Thoracic aorta (tissue), 2 donors: Measurements from ENCODE around the gene ARID1A. TPM values are rescaled to one million over a fixed set of nuclear protein-coding genes. Genes with fewer than 3 reads are reported as not detected.

Experiments used
- ATAC-seq: fragments of 150-250 bp; one replicate; pipeline ENCODE4 v1.8.0; 2017; ENCODE audit warnings: low read depth; ENCODE audit not compliant: insufficient number of reproducible peaks, low FRiP score
- DNase-seq: peaks from one replicate; pipeline ENCODE4 v3.0.0-alpha.2; 2020; ENCODE audit warnings: low spot score
- H3K27ac ChIP-seq, 2 donors: fragments of 200-600 bp; sonication (generic); 1 replicate in 1 of 2; 2 replicates in 1 of 2; pipeline ENCODE4 v1.5.1; 2016; ENCODE audit warnings: mild to moderate bottlenecking in 2 of 2, moderate library complexity in 2 of 2
- H3K27me3 ChIP-seq: fragments of 200-600 bp; sonication (generic); replicated peaks from 2 replicates; pipeline ENCODE4 v1.6.0; 2016; ENCODE audit warnings: mild to moderate bottlenecking; ENCODE audit not compliant: insufficient read depth
- H3K36me3 ChIP-seq: fragments of 200-600 bp; sonication (generic); one replicate; pipeline ENCODE4 v1.5.1; 2016
- H3K4me1 ChIP-seq, 2 donors: fragments of 200-600 bp; sonication (generic); 1 replicate in 1 of 2; 2 replicates in 1 of 2; pipeline versions ENCODE4 v1.5.1 to v1.6.0; 2016; ENCODE audit warnings: low read depth in 2 of 2, mild to moderate bottlenecking in 1 of 2; ENCODE audit not compliant: control insufficient read depth in 1 of 2
- H3K4me3 ChIP-seq: fragments of 200-600 bp; sonication (generic); 2 replicates; pipeline ENCODE4 v1.5.1; 2016; ENCODE audit warnings: mild to moderate bottlenecking
- H3K9me3 ChIP-seq: fragments of 200-600 bp; sonication (generic); 2 replicates; pipeline ENCODE4 v1.5.1; 2016
- CTCF ChIP-seq: fragments of 200-600 bp; sonication (generic); IDR thresholded peaks from one replicate; pipeline ENCODE4 v1.5.1; 2019; ENCODE audit warnings: antibody characterized with exemption
- total RNA-seq, 2 donors: library from RNA; depleted of rRNA; stranded (reverse); fragments of >200 nt; gene quantifications; one replicate each; pipeline versions ENCODE4 v1.1.0 to v1.2.3, GENCODE V29; 2016

ARID1A gene
- total RNA-seq, 2 donors from 2014 or later: 53.6 to 69.2 TPM

DNA sequence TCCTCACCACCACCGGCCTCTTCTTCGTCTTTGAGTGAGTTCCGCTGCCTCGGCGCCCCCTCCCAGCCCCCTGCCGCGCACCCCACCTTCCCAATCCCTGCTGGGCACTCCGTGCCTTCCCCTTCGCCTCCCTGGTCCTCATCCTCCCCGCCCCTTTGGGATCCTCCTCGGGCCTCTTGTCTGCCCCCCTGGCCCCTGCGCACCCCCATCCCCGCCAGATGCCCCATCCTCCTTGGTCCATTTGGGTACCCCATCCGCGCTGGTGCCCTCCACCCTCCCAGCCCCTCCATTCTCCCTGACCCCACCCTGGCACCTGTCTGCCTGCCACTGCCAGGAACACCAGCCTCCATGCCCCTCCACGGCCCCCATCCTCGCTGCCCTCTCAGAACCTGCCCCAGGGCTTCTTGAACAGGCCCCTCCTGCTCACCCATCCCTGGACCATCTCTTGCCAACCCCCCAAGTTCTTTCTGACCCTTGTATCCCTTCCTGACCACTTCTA lies 131.3 kb downstream of the ARID1A start:
- H3K27me3 ChIP-seq: no peaks in the 10 kb centered on the region
- TF ChIP-seq CTCF: no peak
- no peak for ATAC-seq

GRCh38 chr1:26827663-26828062 lies 131.8 kb downstream of the ARID1A start:
- TF ChIP-seq CTCF: no peak
- Histone ChIP-seq H3K27ac (peak overlapping the region; percentile 1 to 64), H3K4me3 (peak overlapping the region; percentile 83), H3K27me3 (no peaks in the 10 kb centered on the region), H3K36me3 (peaks cover 4% of the 10 kb centered on the region), H3K9me3 (no peaks in the 10 kb centered on the region), H3K4me1 (peaks cover 14 to 37% of the 10 kb centered on the region in 2 donors)
- no peak for DNase-seq
- no peak for ATAC-seq

More for the DNA sequence above, 131.3 kb downstream of the ARID1A start:
- Histone ChIP-seq H3K4me3 (peak overlapping the region; percentile 83), H3K4me1 (peaks cover 14 to 37% of the 10 kb centered on the region in 2 donors), H3K36me3 (no peaks in the 10 kb centered on the region), H3K9me3 (no peaks in the 10 kb centered on the region), H3K27ac (peak overlapping the region; percentile 1 to 64)
- no peak for DNase-seq

DNA sequence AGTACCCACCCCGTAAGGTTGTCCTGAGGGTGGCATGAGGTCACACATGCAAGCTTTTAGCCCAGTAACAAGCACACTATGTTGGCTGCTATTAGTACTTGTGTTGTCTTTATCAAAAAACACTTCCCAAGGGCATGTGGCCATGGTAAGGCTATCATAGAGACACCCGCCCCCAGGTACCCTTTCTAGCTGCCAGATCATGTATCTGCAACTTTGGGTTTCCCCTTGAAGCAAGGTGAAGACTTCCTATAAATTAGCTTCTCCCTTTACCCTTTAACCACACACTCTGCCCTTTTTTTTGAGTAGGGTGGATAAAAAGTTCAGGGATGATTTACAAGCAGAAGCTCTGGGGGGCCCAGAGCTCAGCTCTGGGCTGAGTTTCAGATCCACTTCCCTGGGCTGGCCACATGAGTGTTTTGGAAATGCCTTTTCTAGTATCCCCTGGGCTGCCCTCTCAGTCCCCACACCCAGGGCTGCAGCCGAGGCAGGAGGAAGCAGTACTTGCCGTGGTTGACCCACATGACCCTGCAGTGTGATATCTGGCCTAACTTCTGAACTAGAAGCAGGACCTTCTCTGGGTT lies 132.7 kb downstream of the ARID1A start:
- no peak for ATAC-seq
- Histone ChIP-seq H3K4me1 (peaks cover 14 to 37% of the 10 kb centered on the region in 2 donors), H3K9me3 (no peaks in the 10 kb centered on the region), H3K4me3 (no peak overlapping the region), H3K27ac (peak overlapping the region in 1 of 2 donors; percentile 31), H3K36me3 (peaks cover 12% of the 10 kb centered on the region), H3K27me3 (no peaks in the 10 kb centered on the region)
- no peak for DNase-seq
- no peak for TF ChIP-seq CTCF

GRCh38 chr1:26829184-26829911 lies 133.5 kb downstream of the ARID1A start:
- TF ChIP-seq CTCF: no peak
- H3K4me1 ChIP-seq: peaks cover 14 to 37% of the 10 kb centered on the region in 2 donors
- DNase-seq (no peak), ATAC-seq (no peak)
- H3K27me3 ChIP-seq: no peaks in the 10 kb centered on the region
- H3K27ac ChIP-seq: no peak overlapping the region
- no peaks in the 10 kb centered on the region for H3K9me3 ChIP-seq
- H3K4me3 ChIP-seq: no peak overlapping the region
- peaks cover 19% of the 10 kb centered on the region for H3K36me3 ChIP-seq

DNA sequence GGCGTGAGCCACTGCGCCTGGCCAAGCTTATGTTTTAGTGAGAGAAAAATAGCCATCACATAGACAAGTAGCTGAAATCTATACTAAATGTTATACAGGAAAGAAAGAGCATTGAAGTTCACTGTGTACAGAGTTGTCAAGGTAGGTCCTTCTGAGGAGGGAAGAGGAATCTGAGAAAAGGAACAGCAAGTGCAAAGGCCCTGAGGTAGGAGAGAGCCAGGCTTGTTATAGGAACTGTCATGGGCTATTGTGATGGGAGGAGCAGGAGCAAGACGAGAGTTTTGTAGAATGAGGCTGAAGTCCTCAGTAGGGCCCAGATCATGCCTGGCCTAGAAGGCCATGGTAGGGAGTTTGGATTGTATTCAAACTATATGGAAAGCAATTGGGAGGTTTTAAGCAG lies 135.2 kb downstream of the ARID1A start:
- Histone ChIP-seq H3K27ac (no peak overlapping the region), H3K27me3 (no peaks in the 10 kb centered on the region), H3K9me3 (no peaks in the 10 kb centered on the region), H3K4me1 (peaks cover 14 to 27% of the 10 kb centered on the region in 2 donors), H3K36me3 (peaks cover 26% of the 10 kb centered on the region), H3K4me3 (no peak overlapping the region)
- DNase-seq (no peak), ATAC-seq (no peak)
- TF ChIP-seq CTCF: no peak
